HG03432 (cell line): ENCODE data around the gene ZNF500.

Experiments
- ATAC-seq: cut with Tn5 transposase; IDR thresholded peaks from one replicate; pipeline ENCODE4 v1.9.1; 2021; ENCODE audit warnings: mild to moderate bottlenecking, moderate library complexity; ENCODE audit not compliant: unreplicated experiment

ZNF500 gene

GRCh38 chr16:4775005-4775404, 8.0 kb upstream of the ZNF500 start:
- no peak for ATAC-seq

- no peak for ATAC-seq
Measured at GRCh38 chr16:4772351-4772750, 5.4 kb upstream of the ZNF500 start.

- no peak for ATAC-seq
Measured at GRCh38 chr16:4771646-4772045, 4.7 kb upstream of the ZNF500 start.

GRCh38 chr16:4769306-4769638, 2.3 kb upstream of the ZNF500 start:
- no peak for ATAC-seq

GRCh38 chr16:4768549-4769305, 1.8 kb upstream of the ZNF500 start:
- ATAC-seq, result peak; percentile 74

GRCh38 chr16:4767872-4768548, 1.0 kb upstream of the ZNF500 start:
- no peak for ATAC-seq

GRCh38 chr16:4765511-4766474, 1.2 kb downstream of the ZNF500 start:
- ATAC-seq, result no peak

- no peak for ATAC-seq
Measured at GRCh38 chr16:4763791-4764190, 3.2 kb downstream of the ZNF500 start.

GRCh38 chr16:4762205-4762604, 4.8 kb downstream of the ZNF500 start:
- no peak for ATAC-seq

GRCh38 chr16:4760221-4760910, 6.6 kb downstream of the ZNF500 start:
- ATAC-seq, result no peak

GRCh38 chr16:4755687-4756086, 11.3 kb downstream of the ZNF500 start:
- no peak for ATAC-seq

- ATAC-seq, result no peak
Measured at GRCh38 chr16:4754865-4755264, 12.1 kb downstream of the ZNF500 start.

GRCh38 chr16:4753227-4753626, 13.7 kb downstream of the ZNF500 start:
- ATAC-seq, result no peak

- no peak for ATAC-seq
Measured at GRCh38 chr16:4752351-4753100, 14.4 kb downstream of the ZNF500 start.

GRCh38 chr16:4750896-4751295, 16.1 kb downstream of the ZNF500 start:
- ATAC-seq, result no peak

- no peak for ATAC-seq
Measured at GRCh38 chr16:4749700-4750257, 17.2 kb downstream of the ZNF500 start.

- no peak for ATAC-seq
Measured at GRCh38 chr16:4748682-4749411, 18.1 kb downstream of the ZNF500 start.

GRCh38 chr16:4747906-4748681, 18.9 kb downstream of the ZNF500 start:
- ATAC-seq, result no peak
